Prostate gland (tissue), 2 donors: Measurements from ENCODE around the gene ITIH5. TPM values are rescaled to one million over a fixed set of nuclear protein-coding genes. Genes with fewer than 3 reads are reported as not detected.

Source experiments
- DNase-seq: peaks from one replicate; pipeline ENCODE4 v3.0.0-alpha.2; 2019; ENCODE audit warnings: low spot score
- H3K27ac ChIP-seq, 2 donors: fragments of 200-600 bp; sonication (generic); 2 replicates each; pipeline ENCODE4 v1.5.1; 2017 to 2019
- H3K27me3 ChIP-seq: fragments of 200-600 bp; sonication (generic); replicated peaks from 2 replicates; pipeline ENCODE4 v1.5.1; 2019; ENCODE audit not compliant: insufficient read depth
- H3K36me3 ChIP-seq, 2 donors: fragments of 200-600 bp; sonication (generic); 1 replicate in 1 of 2; 2 replicates in 1 of 2; pipeline versions ENCODE4 v1.5.1 to v1.8.1; 2017 to 2019
- H3K4me1 ChIP-seq: fragments of 200-600 bp; sonication (generic); replicated peaks from 2 replicates; pipeline ENCODE4 v1.5.1; 2019
- H3K4me3 ChIP-seq, 2 donors: fragments of 200-600 bp; sonication (generic); 2 replicates each; pipeline ENCODE4 v1.5.1; 2017 to 2019
- H3K9me3 ChIP-seq: fragments of 200-600 bp; sonication (generic); 2 replicates; pipeline ENCODE4 v1.5.1; 2017
- CTCF ChIP-seq, 4 experiments: fragments of 200-600 bp in 2 of 4; fragments of 450-650 bp in 2 of 4; sonication (generic) in 2 of 4; IDR thresholded peaks; 1 replicate in 3 of 4; 2 replicates in 1 of 4; pipeline ENCODE4 v1.5.1; 2016 to 2019; ENCODE audit warnings: antibody characterized with exemption in 4 of 4, mild to moderate bottlenecking in 2 of 4, moderate library complexity in 2 of 4
- POLR2A ChIP-seq: fragments of 450-650 bp; IDR thresholded peaks from one replicate; pipeline ENCODE4 v1.6.1; 2016; ENCODE audit warnings: antibody characterized with exemption, mild to moderate bottlenecking
- POLR2AphosphoS5 ChIP-seq: sonication (generic); formaldehyde crosslinking; IDR thresholded peaks from one replicate; pipeline ENCODE4 v1.6.1; 2017; ENCODE audit warnings: antibody characterized with exemption
- WGBS: methylation state at CpG from one replicate; pipeline ENCODE4 v1.1.5; 2018; 5-methylcytosine and 5-hydroxymethylcytosine counted together
- intact Hi-C: fragments of 100-400 bp; cut with DNase I; formaldehyde crosslinking; loops from one replicate; pipeline ENCODE4 v1.14.2; 2022
- total RNA-seq, 2 donors: library from RNA; depleted of rRNA; stranded (reverse); fragments of >200 nt; gene quantifications; one replicate each; pipeline ENCODE4 v1.1.0, GENCODE V29; 2016

Gene ITIH5
- total RNA-seq, 2 donors from 2014 or later = 13.5 to 42.0 TPM

- peak in 1 of 4 experiments; percentile 12 for TF ChIP-seq CTCF (IDR thresholded peaks at IDR 0.05)
- no peak for TF ChIP-seq POLR2AphosphoS5
- no peak for TF ChIP-seq POLR2A
- Histone ChIP-seq H3K36me3 (no peaks in the 10 kb centered on the region), H3K4me3 (no peak overlapping the region), H3K27ac (no peak overlapping the region), H3K27me3 (no peaks in the 10 kb centered on the region), H3K9me3 (no peaks in the 10 kb centered on the region), H3K4me1 (no peaks in the 10 kb centered on the region)
- no peak for DNase-seq
- 91% methylated on average over 6 of the region's 6 CpGs for WGBS
- intact Hi-C loops = no loop called here
Observed at GRCh38 chr10:7519351-7519750, 147.4 kb downstream of the ITIH5 start.

GRCh38 chr10:7518693-7519092, 148.1 kb downstream of the ITIH5 start:
- no peak overlapping the region for H3K27ac ChIP-seq
- WGBS = 96% methylated on average over 1 of the region's 1 CpG
- no peak for TF ChIP-seq POLR2AphosphoS5
- no peak for TF ChIP-seq POLR2A
- TF ChIP-seq CTCF (IDR thresholded peaks at IDR 0.05) = no peak
- H3K9me3 ChIP-seq = no peaks in the 10 kb centered on the region
- H3K4me1 ChIP-seq = no peaks in the 10 kb centered on the region
- H3K36me3 ChIP-seq = no peaks in the 10 kb centered on the region
- intact Hi-C loops = no loop called here
- no peaks in the 10 kb centered on the region for H3K27me3 ChIP-seq
- H3K4me3 ChIP-seq = no peak overlapping the region
- DNase-seq = no peak

GRCh38 chr10:7515439-7515838, 151.3 kb downstream of the ITIH5 start:
- 36% methylated on average over 5 of the region's 5 CpGs for WGBS
- intact Hi-C loops = no loop called here
- Histone ChIP-seq H3K36me3 (no peaks in the 10 kb centered on the region), H3K27ac (no peak overlapping the region), H3K4me1 (no peaks in the 10 kb centered on the region), H3K27me3 (no peaks in the 10 kb centered on the region), H3K9me3 (no peaks in the 10 kb centered on the region), H3K4me3 (no peak overlapping the region)
- DNase-seq = no peak
- no peak for TF ChIP-seq POLR2A
- no peak for TF ChIP-seq POLR2AphosphoS5
- TF ChIP-seq CTCF (IDR thresholded peaks at IDR 0.05) = no peak

GRCh38 chr10:7513936-7514335, 152.8 kb downstream of the ITIH5 start:
- TF ChIP-seq POLR2A (no peak), CTCF (IDR thresholded peaks at IDR 0.05) (no peak), POLR2AphosphoS5 (no peak)
- H3K9me3 ChIP-seq = no peaks in the 10 kb centered on the region
- no peaks in the 10 kb centered on the region for H3K36me3 ChIP-seq
- no peak for DNase-seq
- no peaks in the 10 kb centered on the region for H3K4me1 ChIP-seq
- no peaks in the 10 kb centered on the region for H3K27me3 ChIP-seq
- 41% methylated on average over 4 of the region's 4 CpGs for WGBS
- intact Hi-C loops = no loop called here
- no peak overlapping the region for H3K27ac ChIP-seq
- no peak overlapping the region for H3K4me3 ChIP-seq

- Histone ChIP-seq H3K9me3 (no peaks in the 10 kb centered on the region), H3K27me3 (no peaks in the 10 kb centered on the region), H3K27ac (no peak overlapping the region), H3K4me1 (no peaks in the 10 kb centered on the region), H3K4me3 (no peak overlapping the region), H3K36me3 (no peaks in the 10 kb centered on the region)
- no peak for TF ChIP-seq POLR2A
- peak; percentile 34 for TF ChIP-seq POLR2AphosphoS5
- no peak for TF ChIP-seq CTCF (IDR thresholded peaks at IDR 0.05)
- intact Hi-C loops = no loop called here
- WGBS = 39% methylated on average over 3 of the region's 3 CpGs
- no peak for DNase-seq
Observed at GRCh38 chr10:7513455-7513854, 153.3 kb downstream of the ITIH5 start.
